Stimulated activated naive CD4-positive, alpha-beta T cell treated with Interleukin-2 at 50 U/mL for 16 hours (primary cell): Measurements from ENCODE around the gene RNF180.
"Not testable (repeated sequence)": the region's sequence is repeated elsewhere in the genome, so short reads cannot be mapped to it uniquely, and the experiment has no call there.

Experiments used
- DNase-seq: peaks from one replicate; lab custom pipeline; 2025; lab: John Stamatoyannopoulos, UW

RNF180 gene

DNA sequence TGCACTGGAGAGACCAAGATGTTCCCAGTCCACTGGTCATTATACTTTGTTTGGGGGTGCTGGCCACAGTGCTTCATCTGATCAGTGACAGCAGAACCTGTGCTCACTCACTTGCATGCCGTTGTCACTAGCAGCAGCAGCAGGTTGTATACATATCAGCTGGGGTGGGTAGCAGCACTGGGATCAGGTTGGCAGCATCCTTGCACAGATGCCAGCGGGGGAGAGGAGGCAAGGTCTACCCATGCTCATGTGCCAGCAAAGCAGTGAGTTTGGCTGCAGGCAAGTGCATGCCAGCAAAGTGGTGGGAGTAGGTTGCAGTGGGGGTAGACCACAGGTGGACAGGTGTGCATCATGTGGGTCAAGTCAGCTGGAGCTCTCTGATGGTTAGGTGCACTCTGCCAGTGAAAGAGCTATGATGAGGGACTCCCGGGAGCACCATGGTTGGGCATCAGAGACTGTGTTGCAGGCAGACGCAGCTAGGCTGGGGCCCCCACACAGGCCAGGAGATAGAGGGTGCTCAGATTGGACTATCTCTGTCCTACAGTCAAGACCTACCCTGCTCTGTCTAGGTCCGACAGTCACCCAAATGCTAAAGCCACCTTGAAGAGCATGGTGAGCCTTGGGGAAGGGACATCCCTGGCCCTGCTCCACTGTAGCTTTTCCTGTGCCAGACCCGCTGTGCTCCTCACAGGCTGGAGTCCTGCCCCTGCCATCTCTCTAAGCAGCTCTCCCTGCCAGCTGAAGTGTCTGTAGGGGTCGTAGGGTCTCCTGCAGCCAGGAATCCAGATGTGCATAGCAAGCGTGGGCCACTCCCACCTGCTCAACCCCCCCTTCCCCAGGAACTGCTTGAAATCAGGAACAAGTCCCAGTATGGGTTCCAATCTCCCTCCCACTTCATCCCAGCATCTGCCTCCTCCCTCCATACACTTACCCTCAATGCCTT, 119.8 kb downstream of the RNF180 start:
- no peak for DNase-seq

DNA sequence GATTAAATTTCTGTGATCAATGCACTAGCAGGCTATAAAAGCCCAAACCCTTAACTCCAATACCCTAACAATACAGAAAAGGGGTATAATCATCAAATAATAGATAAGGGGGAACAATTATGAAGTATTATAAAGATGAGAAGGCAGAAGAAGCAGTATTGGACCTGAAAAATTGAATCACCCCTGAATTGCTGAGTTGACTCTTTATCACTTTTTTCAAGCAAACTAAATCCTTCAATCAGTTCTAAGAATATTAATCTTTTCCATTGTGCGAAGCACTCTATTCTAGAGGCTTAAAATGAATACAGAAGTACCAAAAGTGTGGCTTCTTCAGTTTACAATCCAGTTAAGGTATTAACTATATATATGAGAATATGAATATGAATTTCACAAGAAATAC, 120.7 kb downstream of the RNF180 start:
- DNase-seq = no peak

DNA sequence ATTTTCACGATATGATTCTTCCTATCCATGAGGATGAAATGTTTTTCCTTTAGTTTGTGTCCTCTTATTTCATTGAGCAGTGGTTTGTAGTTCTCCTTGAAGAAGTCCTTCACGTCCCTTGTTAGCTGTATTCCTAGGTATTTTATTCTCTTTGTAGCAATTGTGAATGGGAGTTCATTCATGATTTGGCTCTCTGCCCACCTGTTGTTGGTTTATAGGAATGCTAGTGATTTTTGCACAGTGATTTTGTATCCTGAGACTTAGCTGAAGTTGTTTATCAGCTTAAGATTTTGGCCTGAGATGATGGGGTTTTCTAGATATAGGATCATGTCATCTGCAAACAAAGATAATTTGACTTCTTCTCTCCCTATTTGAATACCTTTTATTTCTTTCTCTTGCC, 122.9 kb downstream of the RNF180 start:
- not testable (repeated sequence) for DNase-seq

DNA sequence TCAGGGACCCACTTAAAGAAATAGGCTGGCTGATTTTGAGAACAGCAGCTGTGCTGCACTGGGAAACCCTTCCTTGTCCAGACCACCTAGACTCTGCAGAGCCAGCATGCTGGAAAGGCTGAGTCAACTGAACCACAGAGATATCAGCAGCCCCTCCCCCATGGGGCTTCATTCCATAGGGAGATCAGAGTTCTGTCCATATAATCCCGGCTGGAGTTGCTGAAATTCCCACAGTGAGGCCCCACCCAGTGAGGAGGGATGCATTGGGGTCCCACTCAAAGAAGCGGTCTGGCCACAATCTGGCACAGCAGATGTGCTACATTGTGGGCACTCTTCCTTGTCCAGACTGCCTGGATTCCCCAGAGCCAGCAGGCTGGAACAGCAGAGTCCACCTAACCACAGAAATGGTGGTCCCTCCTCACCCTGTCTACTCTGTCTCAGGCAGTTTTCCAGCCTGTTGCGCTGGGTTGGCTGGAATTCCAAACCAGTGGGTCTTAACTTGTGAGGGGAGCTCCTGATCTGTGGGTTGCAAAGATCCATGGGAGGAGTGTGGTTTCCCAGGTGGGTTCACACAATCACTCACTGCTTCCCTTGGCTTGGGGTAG, 127.1 kb downstream of the RNF180 start:
- DNase-seq = no peak

DNA sequence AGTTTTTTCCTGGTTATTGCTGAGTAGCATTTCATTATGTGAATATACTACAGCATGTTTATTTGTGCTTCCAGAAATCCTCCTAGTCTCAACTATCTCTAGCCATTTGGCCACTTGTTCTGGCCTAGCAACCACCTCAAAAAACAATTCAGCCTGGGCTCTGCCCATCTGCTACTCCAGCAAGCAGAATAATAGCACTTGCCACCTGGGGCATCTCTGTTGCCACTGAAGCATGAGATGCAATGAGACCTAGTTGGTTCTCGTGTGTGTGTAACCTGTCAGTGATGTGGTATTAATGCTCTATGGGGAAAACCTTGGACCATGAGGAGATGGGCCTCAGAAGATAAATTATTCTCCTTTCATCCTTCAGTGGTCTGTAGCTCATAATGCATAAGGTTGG, 129.5 kb downstream of the RNF180 start:
- DNase-seq = no peak

DNA sequence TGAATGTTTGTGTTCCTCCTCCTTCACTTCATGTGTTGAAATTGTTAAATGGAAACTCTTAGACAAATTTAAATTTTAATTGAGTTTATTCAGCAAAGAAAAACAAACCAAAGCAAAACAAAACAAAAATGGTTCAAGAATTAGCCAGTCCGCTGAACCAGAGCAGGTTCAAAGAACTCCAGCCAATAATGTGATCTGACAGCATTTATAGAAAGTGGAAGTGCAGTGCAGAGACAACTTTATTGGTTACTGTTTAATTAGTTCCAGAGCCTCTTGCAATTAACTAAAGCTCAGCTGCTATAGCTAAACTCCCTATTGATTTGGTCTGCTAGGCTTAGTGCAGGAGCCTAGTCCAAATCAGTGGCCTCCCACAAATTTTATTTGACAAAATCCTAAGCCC, 132.9 kb downstream of the RNF180 start:
- DNase-seq = no peak

DNA sequence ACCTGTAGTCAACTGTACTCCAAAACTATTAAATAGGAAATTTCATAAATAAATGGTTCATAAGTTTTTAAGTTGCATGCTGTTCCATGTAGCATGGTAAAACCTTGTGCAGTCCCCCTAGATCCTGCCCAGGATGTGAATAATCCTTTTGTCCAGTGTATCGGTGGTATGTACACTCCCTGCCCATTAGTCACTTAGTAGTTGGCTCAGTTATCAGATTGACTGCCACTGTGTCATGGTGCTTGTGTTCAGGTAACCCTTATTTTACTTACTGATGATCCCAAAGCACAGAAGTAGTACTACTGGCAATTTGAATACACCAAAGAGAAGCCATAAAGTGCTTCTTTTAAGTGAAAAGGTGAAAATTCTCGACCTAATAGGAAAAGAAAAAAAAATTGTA, 134.2 kb downstream of the RNF180 start:
- DNase-seq = no peak

DNA sequence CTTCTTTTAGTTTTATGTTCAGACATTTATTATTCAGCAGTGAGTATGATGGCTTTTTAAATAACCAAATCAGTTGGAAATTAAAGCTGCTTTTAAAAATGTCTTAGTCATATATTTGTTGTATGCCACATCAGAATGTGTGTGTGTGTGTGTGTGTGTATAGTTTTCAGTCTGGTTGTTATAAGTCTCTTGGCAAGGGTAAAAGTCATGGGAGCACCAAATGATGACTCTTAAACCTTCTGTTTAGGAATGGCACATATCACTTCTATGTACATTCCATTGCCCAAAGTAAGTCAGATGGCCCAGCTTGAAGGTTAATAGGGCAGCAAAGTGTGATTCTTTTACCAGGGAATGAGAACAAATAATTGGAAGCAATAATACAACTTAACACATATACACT, 135.9 kb downstream of the RNF180 start:
- no peak for DNase-seq

DNA sequence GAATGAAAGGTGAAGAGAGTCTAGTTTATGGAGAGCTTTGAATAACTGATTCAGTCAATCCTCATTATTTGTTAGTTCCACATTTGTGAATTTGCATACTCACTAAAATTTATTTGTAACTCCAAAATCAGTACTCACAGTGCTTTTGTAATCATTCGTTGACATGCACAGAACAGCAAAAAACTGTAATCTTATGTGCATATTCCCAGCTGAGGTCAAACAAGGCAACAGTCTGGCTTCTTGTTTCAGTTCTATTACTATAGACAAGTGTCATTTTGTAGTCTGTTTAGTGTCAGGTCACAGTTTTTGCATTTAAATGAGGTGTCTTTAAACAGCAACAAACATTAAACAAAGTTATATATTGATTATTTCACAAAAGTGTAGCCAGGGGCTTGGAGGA, 142.5 kb downstream of the RNF180 start:
- no peak for DNase-seq

DNA sequence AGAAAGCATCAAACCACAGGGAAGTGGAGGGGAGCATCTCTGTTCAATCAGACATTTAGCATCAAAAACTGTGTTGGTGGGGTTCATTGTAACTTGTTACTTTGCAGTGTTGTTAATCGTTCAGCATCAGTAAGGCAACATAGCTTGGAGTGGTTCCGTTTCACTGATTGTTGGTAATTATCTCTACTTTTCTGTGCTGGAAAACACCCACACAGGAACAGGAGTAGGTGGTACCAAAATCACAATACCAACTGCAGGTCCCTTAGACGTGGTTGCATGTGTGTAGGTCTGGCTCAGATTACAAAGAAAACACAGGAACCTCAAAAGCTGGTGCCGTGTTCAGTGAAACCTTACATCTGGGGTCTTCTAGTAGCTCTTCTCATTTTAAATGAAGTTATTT, 146.8 kb downstream of the RNF180 start:
- no peak for DNase-seq

DNA sequence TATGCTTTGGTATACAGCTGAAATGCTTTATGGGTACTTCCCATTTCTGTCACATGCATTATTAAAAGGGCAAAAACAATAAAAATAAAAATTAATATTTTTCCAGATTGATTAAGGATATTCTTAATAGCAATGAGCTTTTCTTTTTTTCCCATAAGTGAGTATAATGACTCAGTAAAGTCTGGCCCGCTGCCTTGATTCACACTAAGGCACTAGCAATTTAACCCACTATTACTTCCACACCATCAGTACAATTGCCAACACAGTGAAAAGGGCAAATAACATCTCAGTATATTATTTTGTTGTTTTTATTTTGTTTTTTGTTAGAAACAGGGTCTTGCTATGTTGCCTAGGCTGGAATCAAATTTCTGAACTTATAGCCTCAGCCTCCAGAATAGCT, 150.1 kb downstream of the RNF180 start:
- no peak for DNase-seq

DNA sequence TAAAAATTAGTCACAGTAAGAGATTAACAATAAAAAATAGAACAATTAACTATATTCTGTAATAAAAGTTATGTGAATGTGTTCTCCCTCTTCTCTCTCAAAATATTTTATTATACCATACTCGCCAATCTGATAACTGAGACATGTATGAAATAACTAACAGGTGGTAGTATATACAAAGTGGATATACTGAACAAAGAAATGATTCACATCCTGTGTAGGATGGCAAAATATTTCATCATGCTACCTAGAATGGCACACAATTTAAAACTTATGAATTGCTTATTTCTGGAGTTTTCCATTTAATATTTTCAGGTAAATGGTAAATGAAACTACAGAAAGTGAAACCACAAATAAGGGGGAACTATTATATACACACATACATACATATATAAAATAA, 152.5 kb downstream of the RNF180 start:
- DNase-seq = no peak

DNA sequence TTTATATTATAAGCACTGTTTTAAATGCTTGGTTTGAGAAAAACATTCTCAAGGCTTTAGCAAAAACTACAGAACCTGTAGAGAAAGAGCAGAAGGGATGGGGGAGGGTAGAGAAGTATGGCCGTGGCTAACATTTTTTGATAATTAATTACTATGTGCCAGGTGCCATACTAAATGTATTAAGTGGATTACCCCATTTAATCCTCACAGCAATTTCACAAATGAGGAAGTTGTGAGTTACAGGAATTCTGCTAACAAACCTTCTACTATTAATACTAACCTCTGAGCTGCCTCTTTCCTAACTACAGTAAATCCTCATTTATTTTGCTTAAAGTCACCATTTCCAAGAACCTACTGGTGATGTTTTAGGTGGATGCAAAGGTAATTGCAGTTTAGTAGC, 157.9 kb downstream of the RNF180 start:
- no peak for DNase-seq

DNA sequence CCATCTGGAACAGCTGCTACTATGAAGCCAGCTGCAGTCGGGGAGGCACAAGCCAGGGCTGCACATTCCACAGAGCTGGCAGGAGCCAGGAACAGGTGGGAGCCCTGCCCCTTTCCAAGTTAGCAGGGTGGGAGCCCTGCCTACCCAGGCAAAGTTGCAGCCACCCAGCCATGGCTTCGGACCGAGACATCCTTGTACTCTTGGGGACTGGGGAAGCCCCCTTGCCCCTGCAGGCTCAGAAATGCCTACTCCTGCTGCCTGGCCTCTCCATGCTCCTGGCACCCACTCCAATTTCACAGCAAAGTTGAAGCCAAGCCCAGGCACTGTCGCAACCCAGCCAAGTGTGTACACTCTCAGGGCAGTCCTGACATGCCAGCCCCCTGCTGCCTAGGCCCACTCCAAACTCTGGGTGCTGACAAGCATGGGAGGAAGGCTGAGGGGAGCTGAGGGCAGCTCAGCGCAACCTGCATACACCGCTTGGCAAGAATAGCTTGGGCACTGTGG, 165.1 kb downstream of the RNF180 start:
- no peak for DNase-seq

DNA sequence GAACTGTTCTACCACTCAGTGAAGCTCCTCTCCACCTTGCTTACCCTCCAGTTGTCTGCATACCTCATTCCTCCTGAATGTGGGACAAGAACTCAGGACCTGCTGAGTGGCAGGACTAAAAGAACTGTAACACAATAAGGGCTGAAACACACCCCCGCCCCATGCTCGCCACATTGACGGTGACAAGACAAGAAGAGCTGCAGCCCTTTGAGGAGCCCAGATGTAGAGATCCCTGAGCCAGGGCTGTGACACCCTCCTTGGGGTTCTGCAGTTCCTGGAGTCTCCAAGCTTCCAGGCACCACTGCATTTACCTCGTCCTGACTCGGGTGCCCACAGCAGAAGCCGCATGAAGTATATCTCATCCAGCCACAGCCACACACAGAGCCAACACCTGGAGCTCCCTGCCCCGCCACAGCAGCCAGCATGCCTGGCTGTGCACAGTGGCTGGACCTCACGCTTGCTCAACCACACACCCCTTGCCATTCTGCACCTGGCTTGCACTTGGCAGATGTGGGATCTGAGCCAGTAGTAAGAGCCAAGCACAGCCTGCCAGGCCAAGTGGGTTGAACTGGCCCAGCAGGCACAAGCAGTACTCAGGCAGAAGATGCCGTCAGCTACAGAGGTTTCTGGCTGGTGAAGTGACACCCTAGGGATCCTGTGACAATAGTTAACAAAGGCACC, 166.1 kb downstream of the RNF180 start:
- DNase-seq = no peak

DNA sequence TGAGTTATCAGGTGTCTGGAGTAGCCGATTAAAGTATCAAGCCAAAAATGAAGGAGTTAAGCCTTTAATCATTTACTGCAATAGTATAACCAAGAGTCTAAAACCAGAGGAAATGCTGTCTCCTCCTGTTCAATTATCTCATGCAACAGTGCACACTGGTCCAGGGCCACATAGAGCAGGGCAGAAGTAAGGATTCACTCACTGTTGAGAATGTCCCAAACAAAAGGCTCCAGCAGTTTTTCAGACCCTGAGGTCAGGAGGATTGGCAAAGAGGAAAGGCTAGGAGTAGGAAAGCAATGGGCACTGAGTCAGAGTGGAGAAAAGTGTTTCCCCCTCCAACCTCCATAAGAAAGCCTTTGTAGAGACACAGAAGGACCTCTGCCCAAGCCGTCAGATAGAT, 168.2 kb downstream of the RNF180 start:
- DNase-seq = no peak

DNA sequence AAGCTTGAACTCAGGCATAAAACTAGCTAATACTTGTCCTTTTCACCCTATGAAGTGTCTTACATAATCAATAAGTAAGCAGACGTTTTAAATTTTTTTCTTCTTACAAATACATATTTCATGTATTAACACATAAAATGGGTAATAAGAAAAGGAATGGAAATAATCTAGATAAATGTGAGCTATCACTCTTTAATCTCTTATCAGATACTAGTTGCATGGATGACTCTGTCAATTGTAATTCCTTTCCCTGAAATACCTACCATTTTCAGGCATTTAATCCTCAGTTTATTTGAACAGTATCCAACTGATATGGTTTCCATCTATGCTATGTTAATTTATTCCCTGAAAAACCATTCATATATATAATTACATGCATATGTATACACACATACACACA, 174.1 kb downstream of the RNF180 start:
- DNase-seq = no peak

DNA sequence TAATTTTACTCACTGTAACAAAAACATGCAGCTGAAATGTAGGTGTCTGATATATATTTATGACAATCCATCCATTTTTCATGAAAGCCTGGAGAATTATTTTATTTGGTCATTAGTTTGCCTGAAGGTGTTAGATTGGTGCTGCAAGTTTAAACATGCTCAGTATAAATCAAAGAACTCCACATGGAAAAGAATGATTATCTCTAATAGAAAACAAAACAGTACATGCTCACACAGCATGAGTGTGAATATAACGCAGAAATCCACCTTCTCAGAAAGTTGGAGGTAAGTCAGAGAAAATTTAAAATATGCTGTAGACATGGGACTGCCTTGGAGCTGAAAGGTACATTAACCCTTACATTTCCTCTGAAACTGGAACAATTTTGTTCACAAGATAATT, 174.7 kb downstream of the RNF180 start:
- DNase-seq = no peak

DNA sequence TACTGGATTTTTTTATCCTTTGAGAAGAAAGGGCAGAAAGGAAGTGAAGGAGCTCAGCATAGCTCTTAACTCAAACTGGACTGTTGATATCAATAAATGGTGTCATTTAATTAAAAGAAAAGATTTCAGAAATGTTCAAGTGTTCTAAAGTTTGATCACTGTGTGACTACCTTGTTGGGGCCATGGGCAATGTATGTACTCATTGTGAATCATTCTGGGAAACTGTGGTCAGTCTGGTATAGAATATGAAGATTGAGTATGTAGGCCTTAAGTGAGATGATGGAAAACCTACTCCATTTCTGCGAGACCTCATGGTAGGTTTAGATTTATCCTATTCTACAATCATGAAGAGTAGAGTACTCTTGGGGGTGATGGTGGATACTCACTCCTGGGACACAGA, 175.7 kb downstream of the RNF180 start:
- DNase-seq = no peak

DNA sequence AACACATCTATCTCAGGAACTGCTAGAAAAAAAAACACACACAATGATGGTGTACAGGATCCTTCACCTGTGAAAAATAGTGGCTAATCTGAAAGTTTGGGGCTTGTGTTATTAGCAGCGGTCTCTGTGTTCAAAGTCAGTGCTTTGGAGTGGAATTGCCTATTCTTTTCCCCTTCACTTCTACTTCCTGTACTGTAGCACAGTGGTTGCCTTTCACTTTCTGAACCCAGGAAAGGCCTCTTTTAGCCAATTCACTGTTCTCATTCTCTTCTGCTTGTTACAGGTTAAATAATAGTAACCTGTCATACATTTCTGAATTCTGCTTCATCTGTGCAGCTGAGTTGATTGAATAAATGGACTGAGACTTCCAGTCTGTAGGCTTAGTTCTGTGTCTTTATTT, 178.9 kb downstream of the RNF180 start:
- DNase-seq = no peak

DNA sequence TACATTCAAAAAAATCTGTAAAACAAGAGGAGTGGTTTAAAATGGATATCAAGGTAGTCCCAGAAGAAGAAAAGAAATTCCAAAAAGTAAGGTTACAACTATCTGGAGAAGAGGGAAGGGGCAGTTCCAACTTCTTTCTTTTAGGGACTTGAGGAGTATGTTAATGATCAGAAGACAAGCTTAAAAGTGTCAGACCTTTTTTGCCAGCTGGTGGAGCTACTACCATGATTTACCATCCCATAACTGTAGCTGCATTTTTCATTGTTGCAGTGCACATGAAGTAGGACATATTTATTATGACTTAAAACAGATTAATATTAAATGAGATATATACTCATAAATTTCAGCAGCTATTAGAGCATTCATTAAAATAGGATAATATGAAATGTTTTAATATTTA, 181.7 kb downstream of the RNF180 start:
- DNase-seq = no peak

DNA sequence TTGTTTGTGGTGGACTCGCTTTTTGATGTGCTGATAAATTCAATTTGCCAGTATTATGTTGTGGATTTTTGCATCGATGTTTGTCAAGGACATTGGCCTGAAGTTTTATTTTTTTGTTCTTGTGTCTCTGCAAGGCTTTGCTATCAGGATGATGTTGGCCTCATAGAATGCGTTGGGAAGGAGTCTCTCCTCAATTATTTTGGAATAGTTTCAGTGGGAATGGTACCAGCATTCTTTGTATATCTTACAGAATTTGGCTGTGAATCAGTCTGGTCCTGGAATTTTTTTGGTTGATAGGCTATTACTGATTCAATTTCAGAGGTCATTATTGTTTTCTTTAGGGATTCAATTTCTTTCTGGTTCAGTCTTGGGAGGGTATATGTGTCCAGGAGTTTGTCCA, 198.8 kb downstream of the RNF180 start:
- DNase-seq = no peak

DNA sequence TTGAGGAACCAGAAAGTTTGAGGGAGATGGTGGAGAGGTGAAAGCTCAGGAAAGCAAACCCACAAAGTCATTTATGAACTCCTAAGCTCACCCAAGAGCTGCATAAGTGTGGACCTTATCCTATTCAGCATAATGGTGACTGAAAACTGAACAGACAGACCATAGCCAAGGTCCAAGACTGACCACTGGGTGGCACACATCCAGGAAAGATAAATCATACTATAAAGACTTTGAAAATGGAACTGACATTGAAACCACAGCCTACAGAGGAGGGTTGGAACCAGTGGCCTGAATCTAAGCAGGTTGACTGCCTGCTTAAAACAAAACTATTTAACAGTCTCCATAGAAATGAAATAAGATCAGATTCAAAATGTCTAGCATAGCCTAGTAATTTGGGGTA, 219.1 kb downstream of the RNF180 start:
- no peak for DNase-seq
